ENCODE results near the gene CHCHD1. TPM values are rescaled to one million over a fixed set of nuclear protein-coding genes. Genes with fewer than 3 reads are reported as not detected.
"Not testable (repeated sequence)": the region's sequence is repeated elsewhere in the genome, so short reads cannot be mapped to it uniquely, and the experiment has no call there.

CHCHD1 gene
- total RNA-seq (6.3 TPM), polyA plus RNA-seq (10 to 100 TPM; 63.6 to 79.3 (median 70.0) TPM)

DNA sequence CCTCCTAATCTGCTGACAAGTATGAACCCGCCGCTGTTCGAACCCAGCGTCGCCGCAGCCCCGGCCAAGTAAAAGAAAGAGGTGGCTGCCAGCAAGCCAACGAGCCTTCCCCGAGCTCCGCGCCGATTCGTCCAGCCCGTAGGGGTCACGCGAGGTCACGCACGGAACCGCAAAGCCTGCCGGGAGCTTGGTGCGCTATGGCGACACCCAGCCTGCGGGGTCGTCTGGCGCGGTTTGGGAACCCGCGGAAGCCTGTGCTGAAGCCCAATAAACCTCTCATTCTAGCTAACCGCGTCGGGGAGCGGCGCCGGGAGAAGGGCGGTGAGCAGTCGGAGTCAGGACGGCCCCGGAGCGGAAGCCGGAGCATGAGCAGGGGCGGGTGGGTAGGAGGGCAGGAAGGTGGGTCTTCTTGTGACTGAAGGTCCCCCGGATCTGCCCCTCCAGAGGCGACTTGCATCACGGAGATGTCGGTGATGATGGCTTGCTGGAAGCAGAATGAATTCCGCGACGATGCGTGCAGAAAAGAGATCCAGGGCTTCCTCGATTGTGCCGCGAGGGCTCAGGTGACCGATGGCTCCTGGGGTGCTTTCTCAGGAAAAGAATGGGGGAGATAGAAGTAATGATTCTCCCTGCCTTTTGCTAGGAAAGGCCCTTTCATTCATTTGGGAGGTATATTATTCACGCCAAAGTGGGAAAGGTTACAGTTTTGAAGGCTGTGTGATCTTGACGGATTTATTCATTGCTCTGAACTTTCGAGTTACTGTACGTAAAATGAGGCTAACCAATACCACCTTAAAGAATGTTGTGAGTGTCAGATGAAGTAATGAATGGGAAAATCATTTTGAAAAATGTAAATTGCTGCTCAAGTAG is at the start of gene CHCHD1:
Gene CHCHD1, plus strand, starts transcription at position 170 of the 870 bp plus-strand sequence. Its CDS starts 28 bp downstream, at position 198.
- H3K9me3 ChIP-seq (ENCODE audit: control insufficient read depth in 2 of 2, low read length in 2 of 2), result no peaks in the 10 kb centered on the region
- peak; percentile 88 to 92 (median 88) for DNase-seq
- Mint-ChIP-seq H3K9me3 (no peaks in the 10 kb centered on the region), H3K27ac (peak within 1 kb of the TSS; percentile 93 to 100 (median 99)), H3K4me1 (peaks cover 34 to 69% (median 46%) of the 10 kb centered on the region in 4 donors), H3K4me3 (peak within 1 kb of the TSS; percentile 95 to 100 (median 98)), H3K36me3 (peaks cover under 1% of the 10 kb centered on the region), H3K27me3 (peaks cover 9% of the 10 kb centered on the region)
- H3K27me3 ChIP-seq (ENCODE audit: control insufficient read depth, insufficient read depth, low read length), result no peaks in the 10 kb centered on the region
- peak within 1 kb of the TSS; percentile 85 for H3K27ac ChIP-seq (ENCODE audit: insufficient read depth, low read length, poor library complexity, severe bottlenecking)
- H3K4me1 ChIP-seq (ENCODE audit: control insufficient read depth, insufficient read depth, low read length, poor library complexity, severe bottlenecking), result peaks cover 51% of the 10 kb centered on the region
- peak; percentile 70 to 71 for ATAC-seq (ENCODE audit: low read depth in 2 of 2)
- peak within 1 kb of the TSS; percentile 92 for H3K4me3 ChIP-seq (ENCODE audit: low read depth, low read length)
- peaks cover 11% of the 10 kb centered on the region for H3K36me3 ChIP-seq (ENCODE audit: control insufficient read depth, insufficient read depth, low read length)

- peak overlapping the region in 2 of 3 donors; percentile 56 to 76 for H3K27ac Mint-ChIP-seq
- peaks cover 6 to 32% (median 12%) of the 10 kb centered on the region in 4 donors for H3K4me1 Mint-ChIP-seq
- ATAC-seq (ENCODE audit: low read depth in 2 of 2), result no peak
- Histone ChIP-seq H3K4me1 (ENCODE audit: control insufficient read depth, insufficient read depth, low read length, poor library complexity, severe bottlenecking) (peaks cover 16% of the 10 kb centered on the region), H3K27me3 (ENCODE audit: control insufficient read depth, insufficient read depth, low read length) (no peaks in the 10 kb centered on the region), H3K9me3 (ENCODE audit: control insufficient read depth in 2 of 2, low read length in 2 of 2) (no peaks in the 10 kb centered on the region), H3K4me3 (ENCODE audit: low read depth, low read length) (no peak overlapping the region), H3K36me3 (ENCODE audit: control insufficient read depth, insufficient read depth, low read length) (peaks cover 3% of the 10 kb centered on the region), H3K27ac (ENCODE audit: insufficient read depth, low read length, poor library complexity, severe bottlenecking) (no peak overlapping the region)
- H3K36me3 Mint-ChIP-seq, result peaks cover 3% of the 10 kb centered on the region
- DNase-seq, result no peak
- no peaks in the 10 kb centered on the region for H3K27me3 Mint-ChIP-seq
- peak overlapping the region in 3 of 4 donors; percentile 65 to 68 (median 68) for H3K4me3 Mint-ChIP-seq
- peaks cover 0 to 2% (median 0%) of the 10 kb centered on the region in 7 donors for H3K9me3 Mint-ChIP-seq
Measured at GRCh38 chr10:73732426-73732825, 49.4 kb upstream of the CHCHD1 start.

- H3K27me3 Mint-ChIP-seq, result no peaks in the 10 kb centered on the region
- no peak overlapping the region for H3K4me3 Mint-ChIP-seq
- H3K36me3 Mint-ChIP-seq, result no peaks in the 10 kb centered on the region
- Histone ChIP-seq H3K27me3 (ENCODE audit: control insufficient read depth, insufficient read depth, low read length) (no peaks in the 10 kb centered on the region), H3K9me3 (ENCODE audit: control insufficient read depth in 2 of 2, low read length in 2 of 2) (no peaks in the 10 kb centered on the region), H3K4me3 (ENCODE audit: low read depth, low read length) (no peak overlapping the region), H3K4me1 (ENCODE audit: control insufficient read depth, insufficient read depth, low read length, poor library complexity, severe bottlenecking) (peaks cover 16% of the 10 kb centered on the region), H3K27ac (ENCODE audit: insufficient read depth, low read length, poor library complexity, severe bottlenecking) (no peak overlapping the region), H3K36me3 (ENCODE audit: control insufficient read depth, insufficient read depth, low read length) (peaks cover 2% of the 10 kb centered on the region)
- H3K4me1 Mint-ChIP-seq, result peaks cover 3 to 29% (median 10%) of the 10 kb centered on the region in 4 donors
- DNase-seq (no peak), ATAC-seq (ENCODE audit: low read depth in 2 of 2) (no peak)
- H3K27ac Mint-ChIP-seq, result no peak overlapping the region
- peaks cover 0 to 2% (median 0%) of the 10 kb centered on the region in 7 donors for H3K9me3 Mint-ChIP-seq
Measured at GRCh38 chr10:73732931-73733623, 48.8 kb upstream of the CHCHD1 start.

DNA sequence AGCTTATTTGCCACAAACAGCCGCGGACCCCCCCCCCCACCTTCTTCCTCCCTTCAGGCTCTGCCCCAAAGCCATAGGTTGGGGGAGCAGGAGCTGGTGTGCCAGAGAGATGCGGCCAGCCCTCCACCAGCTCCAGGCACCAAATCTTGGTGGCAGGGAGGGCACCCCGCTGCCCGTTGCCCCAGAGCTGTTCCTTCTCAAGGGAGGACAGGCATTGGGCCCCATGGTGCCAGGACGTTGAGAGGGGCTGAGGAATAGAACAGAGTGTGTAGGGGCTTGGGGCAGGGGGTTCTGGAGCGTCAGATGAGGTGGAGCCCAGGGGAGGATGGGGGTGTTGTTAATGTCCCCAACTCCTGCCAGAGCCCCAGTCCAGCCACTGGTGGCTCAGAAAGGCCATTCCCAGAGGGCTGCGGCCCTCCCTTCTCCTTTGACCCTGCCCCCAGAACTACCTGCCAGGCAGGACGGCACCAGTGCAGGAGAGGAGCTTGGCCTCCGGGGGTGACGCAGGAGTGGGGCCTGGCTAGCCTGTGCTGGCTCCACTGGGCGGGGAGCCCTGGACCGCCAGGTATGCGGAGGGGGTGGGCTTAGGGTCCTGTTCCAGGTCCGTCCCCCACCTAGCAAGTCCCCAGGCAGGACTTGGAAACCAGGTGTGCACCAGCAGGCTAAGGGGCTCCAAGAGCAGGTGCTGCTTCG is 47.7 kb upstream of the CHCHD1 start:
- ATAC-seq (ENCODE audit: low read depth in 2 of 2) (no peak), DNase-seq (no peak)
- H3K36me3 Mint-ChIP-seq, result no peaks in the 10 kb centered on the region
- peaks cover 16% of the 10 kb centered on the region for H3K4me1 ChIP-seq (ENCODE audit: control insufficient read depth, insufficient read depth, low read length, poor library complexity, severe bottlenecking)
- no peaks in the 10 kb centered on the region for H3K9me3 ChIP-seq (ENCODE audit: control insufficient read depth in 2 of 2, low read length in 2 of 2)
- peaks cover 0 to 2% (median 0%) of the 10 kb centered on the region in 7 donors for H3K9me3 Mint-ChIP-seq
- no peak overlapping the region for H3K4me3 ChIP-seq (ENCODE audit: low read depth, low read length)
- no peaks in the 10 kb centered on the region for H3K27me3 Mint-ChIP-seq
- no peak overlapping the region for H3K4me3 Mint-ChIP-seq
- no peaks in the 10 kb centered on the region for H3K27me3 ChIP-seq (ENCODE audit: control insufficient read depth, insufficient read depth, low read length)
- no peak overlapping the region for H3K27ac ChIP-seq (ENCODE audit: insufficient read depth, low read length, poor library complexity, severe bottlenecking)
- H3K36me3 ChIP-seq (ENCODE audit: control insufficient read depth, insufficient read depth, low read length), result peaks cover 2% of the 10 kb centered on the region
- H3K27ac Mint-ChIP-seq, result peak overlapping the region in 1 of 3 donors; percentile 82
- peaks cover 3 to 29% (median 10%) of the 10 kb centered on the region in 4 donors for H3K4me1 Mint-ChIP-seq

- peak overlapping the region in 1 of 4 donors; percentile 3 for H3K4me3 Mint-ChIP-seq
- H3K4me1 Mint-ChIP-seq, result peaks cover 0 to 24% (median 6%) of the 10 kb centered on the region in 4 donors
- H3K27ac ChIP-seq (ENCODE audit: insufficient read depth, low read length, poor library complexity, severe bottlenecking), result no peak overlapping the region
- DNase-seq (no peak), ATAC-seq (ENCODE audit: low read depth in 2 of 2) (no peak)
- H3K36me3 Mint-ChIP-seq, result no peaks in the 10 kb centered on the region
- H3K27ac Mint-ChIP-seq, result no peak overlapping the region
- H3K4me1 ChIP-seq (ENCODE audit: control insufficient read depth, insufficient read depth, low read length, poor library complexity, severe bottlenecking), result peaks cover 16% of the 10 kb centered on the region
- H3K27me3 Mint-ChIP-seq, result no peaks in the 10 kb centered on the region
- H3K9me3 Mint-ChIP-seq, result peaks cover 0 to 2% (median 0%) of the 10 kb centered on the region in 7 donors
- H3K36me3 ChIP-seq (ENCODE audit: control insufficient read depth, insufficient read depth, low read length), result peaks cover 2% of the 10 kb centered on the region
- H3K4me3 ChIP-seq (ENCODE audit: low read depth, low read length), result no peak overlapping the region
- no peaks in the 10 kb centered on the region for H3K9me3 ChIP-seq (ENCODE audit: control insufficient read depth in 2 of 2, low read length in 2 of 2)
- H3K27me3 ChIP-seq (ENCODE audit: control insufficient read depth, insufficient read depth, low read length), result no peaks in the 10 kb centered on the region
Measured at GRCh38 chr10:73734796-73735305, 47.0 kb upstream of the CHCHD1 start.

DNA sequence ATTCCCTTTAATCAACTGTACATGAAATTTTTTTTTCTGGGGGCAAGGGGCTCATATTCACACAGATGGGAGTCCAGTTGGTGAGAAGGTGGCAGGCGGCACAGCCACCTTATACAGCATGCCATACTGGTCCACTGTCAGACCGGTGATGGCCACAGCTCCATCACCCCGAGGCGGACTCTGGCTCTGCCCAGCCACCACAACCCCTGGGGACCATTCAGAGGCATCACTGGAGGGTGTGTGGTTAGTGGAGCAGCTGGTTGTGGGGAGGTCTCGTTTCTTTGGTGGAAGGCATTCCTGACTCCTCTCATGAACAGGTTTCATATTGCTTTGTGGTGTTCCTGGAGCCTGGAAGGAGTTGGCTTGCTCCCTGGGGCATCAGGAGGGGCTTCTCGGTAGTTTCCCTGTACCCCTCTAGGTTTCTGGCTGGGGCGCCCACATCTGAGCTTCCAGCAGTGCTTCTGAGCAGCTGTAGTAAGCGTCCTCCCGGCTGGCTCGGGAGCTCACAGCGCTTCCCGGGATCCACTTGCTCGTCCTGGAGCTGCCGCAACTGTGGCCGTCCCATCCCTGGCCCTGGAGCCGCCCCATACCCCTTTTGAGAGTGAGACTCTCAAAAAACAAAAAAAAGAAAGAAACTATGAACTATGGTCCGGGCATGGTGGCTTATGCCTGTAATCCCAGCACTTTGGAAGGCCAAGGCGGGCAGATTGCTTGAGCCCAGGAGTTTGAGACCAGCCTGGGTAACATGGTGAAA is 41.2 kb upstream of the CHCHD1 start:
- H3K9me3 ChIP-seq (ENCODE audit: control insufficient read depth in 2 of 2, low read length in 2 of 2); H3K36me3 ChIP-seq (ENCODE audit: control insufficient read depth, insufficient read depth, low read length); H3K27me3 ChIP-seq (ENCODE audit: control insufficient read depth, insufficient read depth, low read length); DNase-seq; H3K4me3 ChIP-seq (ENCODE audit: low read depth, low read length); H3K27ac ChIP-seq (ENCODE audit: insufficient read depth, low read length, poor library complexity, severe bottlenecking); H3K27ac Mint-ChIP-seq; H3K36me3 Mint-ChIP-seq; H3K9me3 Mint-ChIP-seq; ATAC-seq (ENCODE audit: low read depth in 2 of 2); H3K27me3 Mint-ChIP-seq: not testable (repeated sequence)
- H3K4me1 ChIP-seq (ENCODE audit: control insufficient read depth, insufficient read depth, low read length, poor library complexity, severe bottlenecking), result peaks cover 19% of the 10 kb centered on the region
- H3K4me3 Mint-ChIP-seq, result peak overlapping the region in 1 of 4 donors; percentile 51
- H3K4me1 Mint-ChIP-seq, result peaks cover 7 to 25% (median 18%) of the 10 kb centered on the region in 4 donors

DNA sequence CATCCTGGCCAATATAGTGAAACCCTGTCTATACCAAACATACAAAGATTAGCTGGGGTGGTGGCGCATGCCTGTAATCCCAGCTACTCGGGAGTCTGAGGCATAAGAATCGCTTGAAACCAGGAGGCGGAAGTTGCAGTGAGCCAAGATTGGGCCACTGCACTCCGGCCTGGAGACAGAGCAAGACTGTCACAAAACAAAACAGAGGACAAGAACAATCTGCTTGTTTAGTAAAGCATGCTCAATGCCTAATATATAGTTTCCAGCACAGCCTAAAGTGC is 39.5 kb upstream of the CHCHD1 start:
- Mint-ChIP-seq H3K36me3 (no peaks in the 10 kb centered on the region), H3K27ac (peak overlapping the region; percentile 31 to 99 (median 38)), H3K9me3 (peaks cover 0 to 2% (median 0%) of the 10 kb centered on the region in 7 donors), H3K27me3 (no peaks in the 10 kb centered on the region), H3K4me3 (peak overlapping the region in 3 of 4 donors; percentile 96 to 100 (median 100)), H3K4me1 (peaks cover 7 to 37% (median 26%) of the 10 kb centered on the region in 4 donors)
- H3K4me1 ChIP-seq (ENCODE audit: control insufficient read depth, insufficient read depth, low read length, poor library complexity, severe bottlenecking), result peaks cover 30% of the 10 kb centered on the region
- no peaks in the 10 kb centered on the region for H3K27me3 ChIP-seq (ENCODE audit: control insufficient read depth, insufficient read depth, low read length)
- DNase-seq (no peak), ATAC-seq (ENCODE audit: low read depth in 2 of 2) (no peak)
- H3K9me3 ChIP-seq (ENCODE audit: control insufficient read depth in 2 of 2, low read length in 2 of 2), result no peaks in the 10 kb centered on the region
- H3K27ac ChIP-seq (ENCODE audit: insufficient read depth, low read length, poor library complexity, severe bottlenecking), result no peak overlapping the region
- H3K36me3 ChIP-seq (ENCODE audit: control insufficient read depth, insufficient read depth, low read length), result peaks cover 8% of the 10 kb centered on the region
- H3K4me3 ChIP-seq (ENCODE audit: low read depth, low read length), result no peak overlapping the region

All from CD4-positive, CD25-positive, alpha-beta regulatory T cell (primary cell).